Measurements from ENCODE around the gene ZSCAN5B. TPM values are rescaled to one million over a fixed set of nuclear protein-coding genes. Genes with fewer than 3 reads are reported as not detected.
A peak's percentile ranks its signal among the peaks of the same experiment; 100 is the strongest.

Gene ZSCAN5B
- total and polyA plus RNA-seq, 9 of the 15 experiments (the other 6 are each of a cell fraction or from before 2014, with no cell fraction given) = 0.03 to 0.07 TPM; not detected in 7

GRCh38 chr19:56140583-56141416 is 56.8 kb downstream of the ZSCAN5B start, which contains the start of gene ZNF444 (continued):
- TF ChIP-seq RERE (CRISPR knock-in tag; IDR thresholded peaks at IDR 0.05; ENCODE audit: borderline replicate concordance) (no peak), PHB (CRISPR knock-in tag; IDR thresholded peaks at IDR 0.05) (no peak), MIER1 (IDR thresholded peaks at IDR 0.05; ENCODE audit: low read depth) (no peak), NFATC3 (IDR thresholded peaks at IDR 0.05) (no peak), LEF1 (IDR thresholded peaks at IDR 0.05) (no peak), ZC3H11A (IDR thresholded peaks at IDR 0.05; ENCODE audit: low read depth, low read length) (no peak), ZNF324 (CRISPR knock-in tag; IDR thresholded peaks at IDR 0.05) (no peak), SUPT5H (IDR thresholded peaks at IDR 0.05) (peak; percentile 78), ZNF830 (CRISPR knock-in tag; IDR thresholded peaks at IDR 0.05) (no peak), USF2 (CRISPR knock-in tag; IDR thresholded peaks at IDR 0.05) (no peak), SIRT6 (IDR thresholded peaks at IDR 0.05; ENCODE audit: low read depth, low read length) (no peak), XRCC4 (IDR thresholded peaks at IDR 0.05; ENCODE audit: extremely low read depth, insufficient read depth, insufficient read length) (no peak), ZNF280A (IDR thresholded peaks at IDR 0.05; ENCODE audit: low read depth, partially characterized antibody) (no peak), TCF15 (CRISPR knock-in tag; IDR thresholded peaks at IDR 0.05) (no peak), MBD1 (CRISPR knock-in tag; IDR thresholded peaks at IDR 0.05) (no peak), ZNF75A (CRISPR knock-in tag; IDR thresholded peaks at IDR 0.05) (no peak), ZNF695 (CRISPR knock-in tag; IDR thresholded peaks at IDR 0.05) (no peak)
